ENCODE data around the gene DOCK7. TPM values are rescaled to one million over a fixed set of nuclear protein-coding genes. Genes with fewer than 3 reads are reported as not detected.
A peak's percentile ranks its signal among the peaks of the same experiment; 100 is the strongest.

The DOCK7 gene
- 32.9 TPM for polyA plus RNA-seq (2012; ENCODE audit: insufficient read depth, insufficient read length, low read depth)

GRCh38 chr1:62687903-62688686, at the start of gene DOCK7:
DOCK7 (minus strand) TSS chr1:62688386; CDS start chr1:62688264, 122 bp downstream.
- Histone ChIP-seq H3K4me3 (ENCODE audit: low read depth, low read length) (peak within 1 kb of the TSS; percentile 83), H3K9me3 (no peaks in the 10 kb centered on the region), H3K4me1 (no peaks in the 10 kb centered on the region), H3K27me3 (no peaks in the 10 kb centered on the region), H3K36me3 (no peaks in the 10 kb centered on the region)
- TF ChIP-seq CTCF (IDR thresholded peaks at IDR 0.05; ENCODE audit: low read depth, low read length): no peak
- DNase-seq: peak; percentile 74

GRCh38 chr1:62735491-62736171, 47.4 kb upstream of the DOCK7 start:
- TF ChIP-seq CTCF (IDR thresholded peaks at IDR 0.05; ENCODE audit: low read depth, low read length): no peak
- no peaks in the 10 kb centered on the region for H3K36me3 ChIP-seq
- no peak for DNase-seq
- H3K27me3 ChIP-seq: no peaks in the 10 kb centered on the region
- no peaks in the 10 kb centered on the region for H3K9me3 ChIP-seq
- no peak overlapping the region for H3K4me3 ChIP-seq (ENCODE audit: low read depth, low read length)
- H3K4me1 ChIP-seq: no peaks in the 10 kb centered on the region

GRCh38 chr1:62732331-62732730, 44.1 kb upstream of the DOCK7 start:
- Histone ChIP-seq H3K9me3 (no peaks in the 10 kb centered on the region), H3K36me3 (no peaks in the 10 kb centered on the region), H3K4me1 (no peaks in the 10 kb centered on the region), H3K4me3 (ENCODE audit: low read depth, low read length) (no peak overlapping the region), H3K27me3 (no peaks in the 10 kb centered on the region)
- DNase-seq: no peak
- TF ChIP-seq CTCF (IDR thresholded peaks at IDR 0.05; ENCODE audit: low read depth, low read length): no peak

GRCh38 chr1:62728963-62729362, 40.8 kb upstream of the DOCK7 start:
- Histone ChIP-seq H3K4me1 (no peaks in the 10 kb centered on the region; the same call in 1 of the 2 replicates), H3K36me3 (no peaks in the 10 kb centered on the region), H3K27me3 (no peaks in the 10 kb centered on the region), H3K9me3 (no peaks in the 10 kb centered on the region), H3K4me3 (ENCODE audit: low read depth, low read length) (no peak overlapping the region)
- TF ChIP-seq CTCF (IDR thresholded peaks at IDR 0.05; ENCODE audit: low read depth, low read length): no peak
- no peak for DNase-seq

- no peaks in the 10 kb centered on the region; the same call in 1 of the 2 replicates for H3K4me1 ChIP-seq
- DNase-seq: no peak
- no peak for TF ChIP-seq CTCF (IDR thresholded peaks at IDR 0.05; ENCODE audit: low read depth, low read length)
Observed at GRCh38 chr1:62727656-62728407, 39.6 kb upstream of the DOCK7 start.

More at GRCh38 chr1:62727656-62728407, 39.6 kb upstream of the DOCK7 start:
- no peak overlapping the region for H3K4me3 ChIP-seq (ENCODE audit: low read depth, low read length)
- H3K36me3 ChIP-seq: no peaks in the 10 kb centered on the region
- H3K9me3 ChIP-seq: no peaks in the 10 kb centered on the region
- no peaks in the 10 kb centered on the region for H3K27me3 ChIP-seq
